K562 (cell line): Measurements from ENCODE around the gene ANO8. TPM values are rescaled to one million over a fixed set of nuclear protein-coding genes. Genes with fewer than 3 reads are reported as not detected.

Experiments used
- FOXA3 ChIP-seq, 2 experiments: fragments of 450-650 bp in 1 of 2; sonication (generic) in 1 of 2; formaldehyde crosslinking; IDR thresholded peaks in 1 of 2; conservative IDR thresholded peaks in 1 of 2; 2 replicates each; pipeline versions ENCODE4 v1.4.0 to v1.8.0; 2020 to 2022; ENCODE audit warnings: mild to moderate bottlenecking in 2 of 2, missing genetic modification reagents in 1 of 2
- HMG20B ChIP-seq: fragments of 250-450 bp; sonication (Bioruptor Pico); IDR thresholded peaks from 2 replicates; pipeline ENCODE4 v1.5.0; 2021; ENCODE audit warnings: mild to moderate bottlenecking
- HMGN3 ChIP-seq: IDR thresholded peaks from 2 replicates; pipeline ENCODE4 v1.6.1; 2011; ENCODE audit warnings: borderline replicate concordance, low read depth, mild to moderate bottlenecking, mixed read lengths, low read length; ENCODE audit not compliant: insufficient read length; ENCODE audit errors: extremely low read depth
- MAFK ChIP-seq: IDR thresholded peaks from 2 replicates; pipeline ENCODE4 v1.6.1; 2011; ENCODE audit warnings: low read length, improper control_type of control experiment
- MAZ ChIP-seq, 2 experiments: fragments of 450-650 bp in 1 of 2; sonication (generic) in 1 of 2; formaldehyde crosslinking; IDR thresholded peaks in 1 of 2; conservative IDR thresholded peaks in 1 of 2; 2 replicates each; pipeline versions ENCODE4 v1.4.0 to v1.5.0; 2020; ENCODE audit warnings: mild to moderate bottlenecking in 1 of 2, missing genetic modification reagents in 1 of 2
- NCOA1 ChIP-seq: fragments of 450-650 bp; IDR thresholded peaks from 2 replicates; pipeline ENCODE4 v1.6.1; 2016; ENCODE audit warnings: low read depth
- PHB2 ChIP-seq: fragments of 450-650 bp; IDR thresholded peaks from 2 replicates; pipeline ENCODE4 v1.6.1; 2017; ENCODE audit warnings: low read depth
- RBM25 ChIP-seq: fragments of 200-400 bp; formaldehyde crosslinking; IDR thresholded peaks from 2 replicates; pipeline ENCODE4 v1.6.1; 2018; ENCODE audit warnings: low read length, low read depth, moderate library complexity; ENCODE audit not compliant: severe bottlenecking
- RBM39 ChIP-seq: fragments of 200-400 bp; formaldehyde crosslinking; optimal IDR thresholded peaks from 2 replicates; pipeline ENCODE3; 2018; ENCODE audit warnings: low read depth, low read length
- SIX5 ChIP-seq, 2 experiments: IDR thresholded peaks; 2 replicates each; pipeline ENCODE4 v1.6.1; 2011; ENCODE audit warnings: low read length in 2 of 2, borderline replicate concordance in 1 of 2, low read depth in 1 of 2, mild to moderate bottlenecking in 1 of 2, moderate library complexity in 1 of 2; ENCODE audit not compliant: insufficient read depth in 1 of 2
- TBP ChIP-seq: optimal IDR thresholded peaks from 2 replicates; pipeline ENCODE3; 2011; ENCODE audit warnings: low read depth, low read length, improper control_type of control experiment
- XRCC3 ChIP-seq: fragments of 450-650 bp; IDR thresholded peaks from 2 replicates; pipeline ENCODE4 v1.6.1; 2017; ENCODE audit warnings: mild to moderate bottlenecking, moderate library complexity
- ZBTB1 ChIP-seq: sonication (generic); formaldehyde crosslinking; IDR thresholded peaks from 2 replicates; pipeline ENCODE4 v1.8.1; 2023; ENCODE audit warnings: missing genetic modification reagents, low read depth, mild to moderate bottlenecking, borderline replicate concordance
- ZNF175 ChIP-seq: fragments of 200-800 bp; sonication (Bioruptor generic); IDR thresholded peaks from 2 replicates; pipeline ENCODE4 v1.6.1; 2016; ENCODE audit warnings: low read depth, mild to moderate bottlenecking, missing genetic modification characterization, missing compliant biosample characterization
- polyA plus RNA-seq, 8 experiments: library from polyadenylated mRNA; depleted of rRNA in 4 of 8; stranded (reverse) in 5 of 8; unstranded in 3 of 8; fragments of >200 nt; fragmentation: Nextera tagmentation in 2 of 8; fragmentation: Illumina TruSeq in 1 of 8; extraction: Ambion mirVana in 2 of 8; extraction: Trizol in 1 of 8; gene quantifications; 2 replicates each; pipeline versions ENCODE4 v1.2.1 to v1.2.3, GENCODE V29; 2011 to 2014; ENCODE audit warnings: inconsistent platforms in 1 of 8, missing spikeins in 1 of 8
- total RNA-seq, 7 experiments: library from RNA; depleted of rRNA in 6 of 7; stranded (reverse); fragments of >200 nt in 6 of 7; fragmentation: Illumina TruSeq in 2 of 7; extraction: Trizol in 2 of 7; gene quantifications; 2 replicates each; pipeline versions ENCODE4 v1.2.1 to v1.2.3, GENCODE V29; 2011 to 2021; ENCODE audit warnings: low replicate concordance in 1 of 7
- TF ChIP-seq, protein P1 (sequence below): fragments of 250-450 bp; sonication (Bioruptor Pico); IDR thresholded peaks from 2 replicates; pipeline ENCODE4 v1.5.0; 2022; ENCODE audit warnings: mild to moderate bottlenecking
- TF ChIP-seq, protein P2 (sequence below): fragments of 250-450 bp; sonication (Bioruptor Pico); IDR thresholded peaks from 2 replicates; pipeline ENCODE4 v1.5.1; 2021; ENCODE audit warnings: mild to moderate bottlenecking
- TF ChIP-seq, protein P3 (sequence below): fragments of 250-450 bp; sonication (Bioruptor Pico); IDR thresholded peaks from 2 replicates; pipeline ENCODE4 v1.4.0; 2020; ENCODE audit warnings: mild to moderate bottlenecking, moderate library complexity
- TF ChIP-seq, protein P4 (sequence below): fragments of 450-650 bp; IDR thresholded peaks from 2 replicates; pipeline ENCODE4 v1.6.1; 2017; ENCODE audit warnings: antibody characterized with exemption, mild to moderate bottlenecking

The ANO8 gene
- total and polyA plus RNA-seq, 9 of the 15 experiments (the other 6 are each of a cell fraction or from before 2014, with no cell fraction given), result 0.07 to 7.6 (median 2.3) TPM; not detected in 1

DNA sequence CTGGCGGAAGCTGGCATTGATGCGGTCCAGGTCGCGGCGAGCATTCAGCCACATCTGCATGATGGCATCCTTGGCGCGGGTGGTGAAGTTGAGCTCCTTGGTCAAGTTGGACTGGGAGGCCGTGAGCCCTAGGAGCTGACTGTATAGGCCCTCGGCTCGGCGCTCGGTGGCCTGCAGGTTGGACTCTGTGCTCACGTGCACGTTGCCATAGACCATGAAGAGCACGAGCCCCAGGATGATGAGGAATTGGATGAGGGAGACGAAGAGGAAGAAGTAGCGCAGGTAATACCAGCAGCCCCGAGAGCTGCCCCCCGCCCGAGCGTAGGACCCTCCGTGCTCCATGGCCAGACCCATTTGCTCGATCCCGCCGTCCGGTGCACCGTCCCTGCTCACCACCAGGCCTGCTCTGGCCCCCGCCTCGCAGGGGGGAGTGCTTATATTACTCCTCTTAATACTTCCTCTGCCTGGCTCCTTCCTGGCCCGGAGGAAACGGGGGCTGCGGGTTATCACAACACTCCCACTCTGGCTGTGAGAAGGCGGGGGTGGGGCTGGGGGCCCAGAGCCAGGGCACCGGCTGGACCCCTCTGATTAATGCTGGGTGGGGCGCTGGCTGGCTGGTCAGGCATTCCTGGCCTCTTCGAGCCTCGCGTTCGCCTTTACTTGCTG, 42.4 kb upstream of the ANO8 start, which contains the start of gene PLVAP (continued):
- TF ChIP-seq, protein P1, sequence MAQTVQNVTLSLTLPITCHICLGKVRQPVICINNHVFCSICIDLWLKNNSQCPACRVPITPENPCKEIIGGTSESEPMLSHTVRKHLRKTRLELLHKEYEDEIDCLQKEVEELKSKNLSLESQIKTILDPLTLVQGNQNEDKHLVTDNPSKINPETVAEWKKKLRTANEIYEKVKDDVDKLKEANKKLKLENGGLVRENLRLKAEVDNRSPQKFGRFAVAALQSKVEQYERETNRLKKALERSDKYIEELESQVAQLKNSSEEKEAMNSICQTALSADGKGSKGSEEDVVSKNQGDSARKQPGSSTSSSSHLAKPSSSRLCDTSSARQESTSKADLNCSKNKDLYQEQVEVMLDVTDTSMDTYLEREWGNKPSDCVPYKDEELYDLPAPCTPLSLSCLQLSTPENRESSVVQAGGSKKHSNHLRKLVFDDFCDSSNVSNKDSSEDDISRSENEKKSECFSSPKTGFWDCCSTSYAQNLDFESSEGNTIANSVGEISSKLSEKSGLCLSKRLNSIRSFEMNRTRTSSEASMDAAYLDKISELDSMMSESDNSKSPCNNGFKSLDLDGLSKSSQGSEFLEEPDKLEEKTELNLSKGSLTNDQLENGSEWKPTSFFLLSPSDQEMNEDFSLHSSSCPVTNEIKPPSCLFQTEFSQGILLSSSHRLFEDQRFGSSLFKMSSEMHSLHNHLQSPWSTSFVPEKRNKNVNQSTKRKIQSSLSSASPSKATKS (CRISPR knock-in tag), result no peak
- no peak for TF ChIP-seq MAFK
- TF ChIP-seq, protein P2, sequence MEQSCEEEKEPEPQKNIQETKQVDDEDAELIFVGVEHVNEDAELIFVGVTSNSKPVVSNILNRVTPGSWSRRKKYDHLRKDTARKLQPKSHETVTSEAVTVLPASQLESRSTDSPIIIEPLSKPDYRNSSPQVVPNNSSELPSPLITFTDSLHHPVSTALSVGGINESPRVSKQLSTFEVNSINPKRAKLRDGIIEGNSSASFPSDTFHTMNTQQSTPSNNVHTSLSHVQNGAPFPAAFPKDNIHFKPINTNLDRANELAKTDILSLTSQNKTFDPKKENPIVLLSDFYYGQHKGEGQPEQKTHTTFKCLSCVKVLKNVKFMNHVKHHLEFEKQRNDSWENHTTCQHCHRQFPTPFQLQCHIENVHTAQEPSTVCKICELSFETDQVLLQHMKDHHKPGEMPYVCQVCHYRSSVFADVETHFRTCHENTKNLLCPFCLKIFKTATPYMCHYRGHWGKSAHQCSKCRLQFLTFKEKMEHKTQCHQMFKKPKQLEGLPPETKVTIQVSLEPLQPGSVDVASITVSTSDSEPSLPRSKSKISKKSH, result no peak
- TF ChIP-seq NCOA1, result no peak
- TF ChIP-seq HMG20B (CRISPR knock-in tag), result no peak
- TF ChIP-seq, protein P3, sequence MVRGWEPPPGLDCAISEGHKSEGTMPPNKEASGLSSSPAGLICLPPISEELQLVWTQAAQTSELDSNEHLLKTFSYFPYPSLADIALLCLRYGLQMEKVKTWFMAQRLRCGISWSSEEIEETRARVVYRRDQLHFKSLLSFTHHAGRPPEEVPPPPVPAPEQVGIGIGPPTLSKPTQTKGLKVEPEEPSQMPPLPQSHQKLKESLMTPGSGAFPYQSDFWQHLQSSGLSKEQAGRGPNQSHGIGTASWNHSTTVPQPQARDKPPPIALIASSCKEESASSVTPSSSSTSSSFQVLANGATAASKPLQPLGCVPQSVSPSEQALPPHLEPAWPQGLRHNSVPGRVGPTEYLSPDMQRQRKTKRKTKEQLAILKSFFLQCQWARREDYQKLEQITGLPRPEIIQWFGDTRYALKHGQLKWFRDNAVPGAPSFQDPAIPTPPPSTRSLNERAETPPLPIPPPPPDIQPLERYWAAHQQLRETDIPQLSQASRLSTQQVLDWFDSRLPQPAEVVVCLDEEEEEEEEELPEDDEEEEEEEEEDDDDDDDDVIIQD (CRISPR knock-in tag), result no peak
- TF ChIP-seq, protein P4, sequence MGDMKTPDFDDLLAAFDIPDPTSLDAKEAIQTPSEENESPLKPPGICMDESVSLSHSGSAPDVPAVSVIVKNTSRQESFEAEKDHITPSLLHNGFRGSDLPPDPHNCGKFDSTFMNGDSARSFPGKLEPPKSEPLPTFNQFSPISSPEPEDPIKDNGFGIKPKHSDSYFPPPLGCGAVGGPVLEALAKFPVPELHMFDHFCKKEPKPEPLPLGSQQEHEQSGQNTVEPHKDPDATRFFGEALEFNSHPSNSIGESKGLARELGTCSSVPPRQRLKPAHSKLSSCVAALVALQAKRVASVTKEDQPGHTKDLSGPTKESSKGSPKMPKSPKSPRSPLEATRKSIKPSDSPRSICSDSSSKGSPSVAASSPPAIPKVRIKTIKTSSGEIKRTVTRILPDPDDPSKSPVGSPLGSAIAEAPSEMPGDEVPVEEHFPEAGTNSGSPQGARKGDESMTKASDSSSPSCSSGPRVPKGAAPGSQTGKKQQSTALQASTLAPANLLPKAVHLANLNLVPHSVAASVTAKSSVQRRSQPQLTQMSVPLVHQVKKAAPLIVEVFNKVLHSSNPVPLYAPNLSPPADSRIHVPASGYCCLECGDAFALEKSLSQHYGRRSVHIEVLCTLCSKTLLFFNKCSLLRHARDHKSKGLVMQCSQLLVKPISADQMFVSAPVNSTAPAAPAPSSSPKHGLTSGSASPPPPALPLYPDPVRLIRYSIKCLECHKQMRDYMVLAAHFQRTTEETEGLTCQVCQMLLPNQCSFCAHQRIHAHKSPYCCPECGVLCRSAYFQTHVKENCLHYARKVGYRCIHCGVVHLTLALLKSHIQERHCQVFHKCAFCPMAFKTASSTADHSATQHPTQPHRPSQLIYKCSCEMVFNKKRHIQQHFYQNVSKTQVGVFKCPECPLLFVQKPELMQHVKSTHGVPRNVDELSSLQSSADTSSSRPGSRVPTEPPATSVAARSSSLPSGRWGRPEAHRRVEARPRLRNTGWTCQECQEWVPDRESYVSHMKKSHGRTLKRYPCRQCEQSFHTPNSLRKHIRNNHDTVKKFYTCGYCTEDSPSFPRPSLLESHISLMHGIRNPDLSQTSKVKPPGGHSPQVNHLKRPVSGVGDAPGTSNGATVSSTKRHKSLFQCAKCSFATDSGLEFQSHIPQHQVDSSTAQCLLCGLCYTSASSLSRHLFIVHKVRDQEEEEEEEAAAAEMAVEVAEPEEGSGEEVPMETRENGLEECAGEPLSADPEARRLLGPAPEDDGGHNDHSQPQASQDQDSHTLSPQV, result no peak
- TF ChIP-seq HMGN3, result no peak
- TF ChIP-seq MAZ (CRISPR knock-in tag; conservative IDR thresholded peaks at IDR 0.05 in 1 of 2, IDR thresholded peaks at IDR 0.05 in 1 of 2), result peak in 1 of 2 experiments; percentile 90; a peak in 2 of 4 replicates
- TF ChIP-seq RBM25, result no peak
- no peak for TF ChIP-seq ZBTB1 (CRISPR knock-in tag)
- TF ChIP-seq RBM39, result no peak
- TF ChIP-seq XRCC3, result no peak
- TF ChIP-seq ZNF175, result no peak
- TF ChIP-seq PHB2, result no peak
- no peak for TF ChIP-seq FOXA3 (CRISPR knock-in tag; conservative IDR thresholded peaks at IDR 0.05 in 1 of 2, IDR thresholded peaks at IDR 0.05 in 1 of 2)
- TF ChIP-seq TBP, result no peak
- TF ChIP-seq SIX5 (IDR thresholded peaks at IDR 0.05; ENCODE audit: borderline replicate concordance in 1 of 2, insufficient read depth in 1 of 2, low read depth in 1 of 2, low read length in 2 of 2), result no peak
